SH-SY5Y (cell line): Measurements from ENCODE around the gene RPUSD4.

ENCODE experiments used
- GATA2 ChIP-seq: IDR thresholded peaks from 2 replicates; pipeline ENCODE4 v1.6.1; 2011; ENCODE audit warnings: mild to moderate bottlenecking, low read depth, low read length
- GATA3 ChIP-seq: IDR thresholded peaks from 2 replicates; pipeline ENCODE4 v1.6.1; 2011; ENCODE audit warnings: low read depth, mild to moderate bottlenecking, low read length, moderate library complexity

DNA sequence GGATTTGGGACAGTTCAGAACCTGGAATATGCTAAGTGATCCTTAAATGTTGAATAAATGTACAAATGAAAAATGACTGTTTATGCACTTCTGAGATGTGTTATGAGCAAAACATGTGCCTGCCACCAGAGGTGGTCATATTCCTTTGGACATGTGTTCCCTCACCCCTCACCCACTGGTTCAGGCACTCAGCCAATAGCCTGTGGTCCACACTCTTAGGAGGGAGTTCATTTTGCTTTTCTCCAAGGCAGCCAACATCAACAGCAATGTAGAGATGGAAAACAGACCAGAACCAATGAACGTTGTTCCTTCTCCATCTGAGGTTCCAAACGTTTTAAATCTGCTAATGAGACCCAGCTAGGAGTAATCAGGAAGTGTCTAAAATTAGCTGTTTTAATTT lies 44.0 kb downstream of the RPUSD4 start:
- TF ChIP-seq GATA2 = no peak
- TF ChIP-seq GATA3 = no peak
